ENCODE results near the gene ERICH3. TPM values are rescaled to one million over a fixed set of nuclear protein-coding genes. Genes with fewer than 3 reads are reported as not detected.

Gene ERICH3
- polyA plus RNA-seq, 1 donor (not counting 4 experiments of a cell fraction or from before 2014, with no cell fraction given), result not detected

GRCh38 chr1:74587888-74588287 is 85.7 kb downstream of the ERICH3 start:
- Histone ChIP-seq H3K27ac (ENCODE audit: control insufficient read depth, insufficient read depth, low read length) (no peak overlapping the region), H3K4me3 (ENCODE audit: control insufficient read depth in 2 of 3, extremely low read depth in 1 of 3, insufficient read depth in 2 of 3, low read depth in 1 of 3, low read length in 3 of 3) (no peak overlapping the region), H3K79me2 (ENCODE audit: control insufficient read depth, insufficient read depth, low read length) (no peaks in the 10 kb centered on the region), H2AFZ (ENCODE audit: control insufficient read depth, low read length) (no peak overlapping the region), H3K4me1 (ENCODE audit: control insufficient read depth, extremely low read depth, insufficient read depth, low read length) (no peaks in the 10 kb centered on the region), H3K4me2 (ENCODE audit: control insufficient read depth, extremely low read depth, insufficient read depth, low read depth, low read length) (no peak overlapping the region), H3K9me1 (ENCODE audit: control insufficient read depth, extremely low read depth, insufficient read depth, low read length) (no peaks in the 10 kb centered on the region), H3K9me3 (ENCODE audit: control insufficient read depth, low read depth, low read length) (no peaks in the 10 kb centered on the region), H3K36me3 (ENCODE audit: control insufficient read depth in 2 of 2, extremely low read depth in 1 of 2, insufficient read depth in 2 of 2, low read length in 2 of 2) (no peaks in the 10 kb centered on the region), H3K27me3 (ENCODE audit: control insufficient read depth, extremely low read depth, insufficient read depth, low read length) (no peaks in the 10 kb centered on the region), H3K9ac (ENCODE audit: control insufficient read depth, extremely low read depth, insufficient read depth, low read length) (no peak overlapping the region), H4K20me1 (ENCODE audit: control insufficient read depth, extremely low read depth, insufficient read depth, low read length) (no peaks in the 10 kb centered on the region)
- dilution Hi-C loops (cut with MboI; ENCODE audit: extremely low pct_ligation_motif_present, low sequenced_read_pairs), result no loop called here
- TF ChIP-seq EZH2 (IDR thresholded peaks at IDR 0.05; ENCODE audit: low read length), result no peak
- no peak for TF ChIP-seq CTCF (optimal IDR thresholded peaks at IDR 0.05 in 1 of 3, IDR thresholded peaks at IDR 0.05 in 1 of 3, conservative IDR thresholded peaks at IDR 0.05 in 1 of 3; ENCODE audit: extremely low read depth in 1 of 3, insufficient read depth in 2 of 3, low read length in 3 of 3)
- DNase-seq (ENCODE audit: low read depth, low spot score) (no peak), FAIRE-seq (no peak)

GRCh38 chr1:74586253-74586897 is 87.2 kb downstream of the ERICH3 start:
- Histone ChIP-seq H3K36me3 (ENCODE audit: control insufficient read depth in 2 of 2, extremely low read depth in 1 of 2, insufficient read depth in 2 of 2, low read length in 2 of 2) (no peaks in the 10 kb centered on the region), H3K4me3 (ENCODE audit: control insufficient read depth in 2 of 3, extremely low read depth in 1 of 3, insufficient read depth in 2 of 3, low read depth in 1 of 3, low read length in 3 of 3) (no peak overlapping the region), H2AFZ (ENCODE audit: control insufficient read depth, low read length) (no peak overlapping the region), H3K27ac (ENCODE audit: control insufficient read depth, insufficient read depth, low read length) (no peak overlapping the region), H3K9me1 (ENCODE audit: control insufficient read depth, extremely low read depth, insufficient read depth, low read length) (no peaks in the 10 kb centered on the region), H3K9me3 (ENCODE audit: control insufficient read depth, low read depth, low read length) (no peaks in the 10 kb centered on the region), H3K27me3 (ENCODE audit: control insufficient read depth, extremely low read depth, insufficient read depth, low read length) (no peaks in the 10 kb centered on the region), H4K20me1 (ENCODE audit: control insufficient read depth, extremely low read depth, insufficient read depth, low read length) (no peaks in the 10 kb centered on the region), H3K9ac (ENCODE audit: control insufficient read depth, extremely low read depth, insufficient read depth, low read length) (no peak overlapping the region), H3K4me2 (ENCODE audit: control insufficient read depth, extremely low read depth, insufficient read depth, low read depth, low read length) (no peak overlapping the region), H3K4me1 (ENCODE audit: control insufficient read depth, extremely low read depth, insufficient read depth, low read length) (no peaks in the 10 kb centered on the region), H3K79me2 (ENCODE audit: control insufficient read depth, insufficient read depth, low read length) (no peaks in the 10 kb centered on the region)
- no peak for TF ChIP-seq EZH2 (IDR thresholded peaks at IDR 0.05; ENCODE audit: low read length)
- no peak for TF ChIP-seq CTCF (optimal IDR thresholded peaks at IDR 0.05 in 1 of 3, IDR thresholded peaks at IDR 0.05 in 1 of 3, conservative IDR thresholded peaks at IDR 0.05 in 1 of 3; ENCODE audit: extremely low read depth in 1 of 3, insufficient read depth in 2 of 3, low read length in 3 of 3)
- DNase-seq (ENCODE audit: low read depth, low spot score) (no peak), FAIRE-seq (no peak)
- dilution Hi-C loops (cut with MboI; ENCODE audit: extremely low pct_ligation_motif_present, low sequenced_read_pairs), result no loop called here

Measured in keratinocyte (primary cell).